GM12878 (cell line): ENCODE measurements around the gene NCF4. TPM values are rescaled to one million over a fixed set of nuclear protein-coding genes. Genes with fewer than 3 reads are reported as not detected.
A peak's percentile ranks its signal among the peaks of the same experiment; 100 is the strongest.

Experiments
- BCL11A ChIP-seq: IDR thresholded peaks from 2 replicates; pipeline ENCODE4 v1.6.1; 2011; ENCODE audit warnings: low read depth, low read length
- CHD2 ChIP-seq: IDR thresholded peaks from 2 replicates; pipeline ENCODE4 v1.6.1; 2011; ENCODE audit warnings: low read depth, low read length, improper control_type of control experiment, borderline replicate concordance
- E2F4 ChIP-seq: IDR thresholded peaks from 2 replicates; pipeline ENCODE4 v1.6.1; 2012; ENCODE audit warnings: low read depth, low read length, improper control_type of control experiment
- FOS ChIP-seq: IDR thresholded peaks from 3 replicates; pipeline ENCODE4 v1.6.1; 2011; ENCODE audit warnings: borderline replicate concordance; ENCODE audit not compliant: insufficient read length; ENCODE audit errors: extremely low read depth
- HSF1 ChIP-seq: fragments of 150-350 bp; IDR thresholded peaks from 2 replicates; pipeline ENCODE4 v1.6.1; 2014; ENCODE audit warnings: mild to moderate bottlenecking, low read depth, low read length
- IKZF2 ChIP-seq, 2 experiments: fragments of 450-650 bp; IDR thresholded peaks; 2 replicates each; pipeline ENCODE4 v1.6.1; 2017; ENCODE audit warnings: mild to moderate bottlenecking in 2 of 2, moderate library complexity in 2 of 2
- MTA2 ChIP-seq: fragments of 450-650 bp; IDR thresholded peaks from 2 replicates; pipeline ENCODE4 v1.6.1; 2016; ENCODE audit warnings: low read depth, mild to moderate bottlenecking, moderate library complexity
- NFIC ChIP-seq: IDR thresholded peaks from 2 replicates; pipeline ENCODE4 v1.6.1; 2012; ENCODE audit warnings: low read depth, mild to moderate bottlenecking, inconsistent platforms, low read length, moderate library complexity
- NFXL1 ChIP-seq: fragments of 450-650 bp; IDR thresholded peaks from 2 replicates; pipeline ENCODE4 v1.6.1; 2017; ENCODE audit warnings: antibody characterized with exemption, mild to moderate bottlenecking, borderline replicate concordance
- PAX8 ChIP-seq: fragments of 450-650 bp; IDR thresholded peaks from 2 replicates; pipeline ENCODE4 v1.6.1; 2017; ENCODE audit warnings: mild to moderate bottlenecking, moderate library complexity
- PRDM15 ChIP-seq: fragments of 450-650 bp; formaldehyde crosslinking; IDR thresholded peaks from 2 replicates; pipeline ENCODE4 v1.4.0; 2020; ENCODE audit warnings: mild to moderate bottlenecking, moderate library complexity
- RELB ChIP-seq: fragments of 450-650 bp; IDR thresholded peaks from 2 replicates; pipeline ENCODE4 v1.6.1; 2017; ENCODE audit warnings: low read depth, mild to moderate bottlenecking, moderate library complexity
- SIN3A ChIP-seq: IDR thresholded peaks from 2 replicates; pipeline ENCODE4 v1.6.1; 2012; ENCODE audit warnings: low read depth, low read length, improper control_type of control experiment
- SKIL ChIP-seq: fragments of 450-650 bp; IDR thresholded peaks from 2 replicates; pipeline ENCODE4 v1.6.1; 2017; ENCODE audit warnings: mild to moderate bottlenecking, low read depth, inconsistent platforms; ENCODE audit not compliant: poor library complexity, severe bottlenecking
- SPI1 ChIP-seq: IDR thresholded peaks from 2 replicates; pipeline ENCODE4 v1.6.1; 2011; ENCODE audit warnings: low read depth, mild to moderate bottlenecking, low read length, moderate library complexity, borderline replicate concordance; ENCODE audit not compliant: insufficient read depth
- polyA plus RNA-seq, 11 experiments: library from polyadenylated mRNA; depleted of rRNA in 4 of 11; unstranded in 6 of 11; stranded (reverse) in 5 of 11; fragments of >200 nt; fragmentation: Nextera tagmentation in 4 of 11; fragmentation: Illumina TruSeq in 1 of 11; extraction: Ambion mirVana in 4 of 11; extraction: Trizol in 1 of 11; gene quantifications; 1 replicate in 1 of 11; 2 replicates in 10 of 11; pipeline versions ENCODE4 v1.2.1 to v1.2.3, GENCODE V29; 2011 to 2016; ENCODE audit warnings: inconsistent platforms in 2 of 11, missing spikeins in 2 of 11, low read depth in 1 of 11
- total RNA-seq, 4 experiments: library from RNA; depleted of rRNA in 3 of 4; stranded (reverse); fragments of >200 nt in 3 of 4; fragmentation: Illumina TruSeq in 1 of 4; extraction: Trizol in 1 of 4; gene quantifications; 2 replicates each; pipeline versions ENCODE4 v1.2.1 to v1.2.3, GENCODE V29; 2013 to 2021

NCF4 gene
- total and polyA plus RNA-seq, 10 of the 15 experiments (the other 5 are each of a cell fraction or from before 2014, with no cell fraction given): 22.9 to 136 (median 72.5) TPM

GRCh38 chr22:36856121-36856791, 4.5 kb upstream of the NCF4 start (continued):
- TF ChIP-seq PRDM15 (CRISPR knock-in tag): no peak
- peak; percentile 33 for TF ChIP-seq SKIL
- no peak for TF ChIP-seq BCL11A
- no peak for TF ChIP-seq NFXL1
- peak; percentile 20; the same call in 1 of the 2 replicates for TF ChIP-seq MTA2
- TF ChIP-seq IKZF2 (IDR thresholded peaks at IDR 0.05): peak; percentile 55 to 57; a peak in 3 of 4 replicates
- TF ChIP-seq SPI1: peak; percentile 43; the same call in 1 of the 2 replicates
- no peak for TF ChIP-seq RELB
- no peak for TF ChIP-seq PAX8
- TF ChIP-seq NFIC: no peak
- TF ChIP-seq CHD2: no peak
- TF ChIP-seq FOS: no peak
- TF ChIP-seq E2F4: no peak
- TF ChIP-seq SIN3A: no peak
- TF ChIP-seq HSF1: peak; percentile 80
